ENCODE data around the gene MESP2.

MESP2 gene

GRCh38 chr15:89770041-89770440 lies 6.1 kb upstream of the MESP2 start:
- TF ChIP-seq SIN3A (IDR thresholded peaks at IDR 0.05; ENCODE audit: borderline replicate concordance, insufficient read depth, low read length) (no peak), POLR2AphosphoS5 (IDR thresholded peaks at IDR 0.05; ENCODE audit: low read depth, low read length) (no peak), TAF1 (IDR thresholded peaks at IDR 0.05; ENCODE audit: borderline replicate concordance, insufficient read depth, low read length) (no peak), FOXP2 (optimal IDR thresholded peaks at IDR 0.05; ENCODE audit: borderline replicate concordance, extremely low read depth, extremely low read length, insufficient read depth) (no peak)
- TF ChIP-seq, protein P1, sequence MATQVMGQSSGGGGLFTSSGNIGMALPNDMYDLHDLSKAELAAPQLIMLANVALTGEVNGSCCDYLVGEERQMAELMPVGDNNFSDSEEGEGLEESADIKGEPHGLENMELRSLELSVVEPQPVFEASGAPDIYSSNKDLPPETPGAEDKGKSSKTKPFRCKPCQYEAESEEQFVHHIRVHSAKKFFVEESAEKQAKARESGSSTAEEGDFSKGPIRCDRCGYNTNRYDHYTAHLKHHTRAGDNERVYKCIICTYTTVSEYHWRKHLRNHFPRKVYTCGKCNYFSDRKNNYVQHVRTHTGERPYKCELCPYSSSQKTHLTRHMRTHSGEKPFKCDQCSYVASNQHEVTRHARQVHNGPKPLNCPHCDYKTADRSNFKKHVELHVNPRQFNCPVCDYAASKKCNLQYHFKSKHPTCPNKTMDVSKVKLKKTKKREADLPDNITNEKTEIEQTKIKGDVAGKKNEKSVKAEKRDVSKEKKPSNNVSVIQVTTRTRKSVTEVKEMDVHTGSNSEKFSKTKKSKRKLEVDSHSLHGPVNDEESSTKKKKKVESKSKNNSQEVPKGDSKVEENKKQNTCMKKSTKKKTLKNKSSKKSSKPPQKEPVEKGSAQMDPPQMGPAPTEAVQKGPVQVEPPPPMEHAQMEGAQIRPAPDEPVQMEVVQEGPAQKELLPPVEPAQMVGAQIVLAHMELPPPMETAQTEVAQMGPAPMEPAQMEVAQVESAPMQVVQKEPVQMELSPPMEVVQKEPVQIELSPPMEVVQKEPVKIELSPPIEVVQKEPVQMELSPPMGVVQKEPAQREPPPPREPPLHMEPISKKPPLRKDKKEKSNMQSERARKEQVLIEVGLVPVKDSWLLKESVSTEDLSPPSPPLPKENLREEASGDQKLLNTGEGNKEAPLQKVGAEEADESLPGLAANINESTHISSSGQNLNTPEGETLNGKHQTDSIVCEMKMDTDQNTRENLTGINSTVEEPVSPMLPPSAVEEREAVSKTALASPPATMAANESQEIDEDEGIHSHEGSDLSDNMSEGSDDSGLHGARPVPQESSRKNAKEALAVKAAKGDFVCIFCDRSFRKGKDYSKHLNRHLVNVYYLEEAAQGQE (IDR thresholded peaks at IDR 0.05; ENCODE audit: insufficient read depth in 1 of 2, low read depth in 2 of 2, low read length in 2 of 2): no peak

DNA sequence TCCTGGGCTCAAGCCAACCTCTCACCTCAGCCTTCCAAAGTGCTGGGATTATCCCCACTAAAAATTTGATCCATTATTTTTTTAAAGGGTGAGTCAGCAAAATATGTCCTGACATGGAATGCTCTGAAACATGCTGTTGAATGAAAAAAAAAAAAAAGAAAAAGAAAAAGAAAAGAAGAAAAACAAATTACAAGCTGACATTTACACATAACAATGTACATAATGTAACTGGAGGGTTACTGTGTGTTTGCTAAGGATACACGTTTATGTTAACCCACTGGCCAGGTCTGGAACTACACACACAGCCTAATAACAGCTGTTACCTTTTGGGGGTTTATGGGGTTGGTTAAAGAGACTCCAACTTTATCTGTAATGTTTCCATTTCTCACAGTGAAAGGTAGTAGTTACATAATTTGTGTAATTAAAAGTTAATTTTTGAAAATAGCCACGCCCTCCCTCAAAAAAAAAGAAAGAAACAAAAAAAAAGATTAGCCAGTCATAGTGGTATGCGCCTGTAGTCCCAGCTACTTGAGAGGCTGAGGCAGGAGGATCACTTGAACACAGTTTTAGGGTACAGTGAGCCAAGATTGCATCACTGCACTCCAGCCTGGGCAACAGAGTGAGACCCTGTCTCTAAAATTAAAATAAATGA lies 3.1 kb upstream of the MESP2 start:
- TF ChIP-seq FOXP2 (optimal IDR thresholded peaks at IDR 0.05; ENCODE audit: borderline replicate concordance, extremely low read depth, extremely low read length, insufficient read depth) (no peak), SIN3A (IDR thresholded peaks at IDR 0.05; ENCODE audit: borderline replicate concordance, insufficient read depth, low read length) (no peak), TAF1 (IDR thresholded peaks at IDR 0.05; ENCODE audit: borderline replicate concordance, insufficient read depth, low read length) (no peak), POLR2AphosphoS5 (IDR thresholded peaks at IDR 0.05; ENCODE audit: low read depth, low read length) (no peak)
- TF ChIP-seq, protein P1 (IDR thresholded peaks at IDR 0.05; ENCODE audit: insufficient read depth in 1 of 2, low read depth in 2 of 2, low read length in 2 of 2): no peak

DNA sequence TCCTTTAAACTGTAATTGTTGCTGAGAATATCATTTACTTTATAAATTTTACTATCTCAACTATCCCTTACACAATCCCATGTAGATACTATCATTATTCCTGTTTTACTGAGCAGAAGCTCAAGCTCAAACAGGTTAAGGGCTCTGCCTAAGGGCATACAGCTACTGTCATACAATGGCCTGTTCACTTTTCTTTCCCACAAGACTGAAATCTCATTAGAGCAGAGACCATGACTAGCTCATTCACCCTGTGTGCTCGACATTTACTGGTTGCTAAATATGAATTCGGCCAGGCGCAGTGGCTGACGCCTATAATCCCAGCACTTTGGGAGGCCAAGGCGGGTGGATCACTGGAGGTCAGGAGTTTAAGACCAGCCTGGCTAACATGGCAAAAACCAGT lies 1.6 kb upstream of the MESP2 start:
- TF ChIP-seq TAF1 (IDR thresholded peaks at IDR 0.05; ENCODE audit: borderline replicate concordance, insufficient read depth, low read length) (no peak), FOXP2 (optimal IDR thresholded peaks at IDR 0.05; ENCODE audit: borderline replicate concordance, extremely low read depth, extremely low read length, insufficient read depth) (no peak), SIN3A (IDR thresholded peaks at IDR 0.05; ENCODE audit: borderline replicate concordance, insufficient read depth, low read length) (no peak)

DNA sequence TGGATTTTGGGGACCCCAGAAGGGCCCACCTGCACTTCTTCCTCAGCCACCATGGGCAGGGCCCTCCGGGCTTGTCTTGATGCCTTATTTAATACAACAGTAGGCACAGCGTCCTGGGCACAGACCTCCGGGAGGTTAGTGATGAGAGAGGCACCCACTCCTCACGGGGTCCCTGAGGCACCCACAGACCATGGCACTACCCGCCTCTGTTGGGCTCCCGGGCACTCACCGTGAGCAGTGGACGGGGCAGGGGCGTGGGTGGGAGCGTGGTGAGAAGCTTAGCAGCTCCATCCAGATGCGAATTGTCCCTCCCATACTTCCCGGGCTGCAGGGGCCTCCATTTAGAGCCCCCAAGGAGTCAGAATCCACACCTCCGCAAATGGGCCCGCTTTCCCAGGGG lies 317 bp upstream of the MESP2 start:
- TF ChIP-seq, protein P1 (IDR thresholded peaks at IDR 0.05; ENCODE audit: insufficient read depth in 1 of 2, low read depth in 2 of 2, low read length in 2 of 2): no peak
- no peak for TF ChIP-seq TAF1 (IDR thresholded peaks at IDR 0.05; ENCODE audit: borderline replicate concordance, insufficient read depth, low read length)
- TF ChIP-seq FOXP2 (optimal IDR thresholded peaks at IDR 0.05; ENCODE audit: borderline replicate concordance, extremely low read depth, extremely low read length, insufficient read depth): no peak
- no peak for TF ChIP-seq SIN3A (IDR thresholded peaks at IDR 0.05; ENCODE audit: borderline replicate concordance, insufficient read depth, low read length)

GRCh38 chr15:89777073-89777751 lies 1.1 kb downstream of the MESP2 start:
- TF ChIP-seq, protein P1 (IDR thresholded peaks at IDR 0.05; ENCODE audit: insufficient read depth in 1 of 2, low read depth in 2 of 2, low read length in 2 of 2): no peak
- TF ChIP-seq FOXP2 (optimal IDR thresholded peaks at IDR 0.05; ENCODE audit: borderline replicate concordance, extremely low read depth, extremely low read length, insufficient read depth): no peak
- no peak for TF ChIP-seq TAF1 (IDR thresholded peaks at IDR 0.05; ENCODE audit: borderline replicate concordance, insufficient read depth, low read length)
- TF ChIP-seq SIN3A (IDR thresholded peaks at IDR 0.05; ENCODE audit: borderline replicate concordance, insufficient read depth, low read length): no peak
- no peak for TF ChIP-seq POLR2AphosphoS5 (IDR thresholded peaks at IDR 0.05; ENCODE audit: low read depth, low read length)
